Keratinocyte (primary cell): Measurements from ENCODE around the gene PDCD11. TPM values are rescaled to one million over a fixed set of nuclear protein-coding genes. Genes with fewer than 3 reads are reported as not detected.
A peak's percentile ranks its signal among the peaks of the same experiment; 100 is the strongest.
"Not testable (repeated sequence)": the region's sequence is repeated elsewhere in the genome, so short reads cannot be mapped to it uniquely, and the experiment has no call there.

ENCODE experiments used
- DNase-seq: peaks from one replicate; pipeline ENCODE4 v3.0.0-alpha.2; 2011; ENCODE audit warnings: low read depth, missing footprints, low spot score
- FAIRE-seq: peaks from 2 replicates; lab custom pipeline; 2011; peaks lifted over from hg19 to GRCh38; lab: Jason Lieb, UNC
- H2AFZ ChIP-seq: 2 replicates; pipeline ENCODE4 v1.6.0; 2012; ENCODE audit warnings: low read length, control low read depth, inconsistent platforms; ENCODE audit not compliant: control insufficient read depth
- H3K27ac ChIP-seq: 2 replicates; pipeline ENCODE4 v1.5.1; 2011; ENCODE audit warnings: low read length; ENCODE audit not compliant: control insufficient read depth, insufficient read depth
- H3K27me3 ChIP-seq: 3 replicates; pipeline ENCODE4 v1.6.0; 2011; ENCODE audit warnings: low read length; ENCODE audit not compliant: control insufficient read depth, insufficient read depth; ENCODE audit errors: extremely low read depth
- H3K36me3 ChIP-seq, 2 experiments: 2 replicates in 1 of 2; 3 replicates in 1 of 2; pipeline ENCODE4 v1.5.1; 2011; ENCODE audit warnings: low read length in 2 of 2, mild to moderate bottlenecking in 1 of 2; ENCODE audit not compliant: control insufficient read depth in 2 of 2, insufficient read depth in 2 of 2; ENCODE audit errors: extremely low read depth in 1 of 2
- H3K4me1 ChIP-seq: 3 replicates; pipeline ENCODE4 v1.5.1; 2011; ENCODE audit warnings: low read length; ENCODE audit not compliant: control insufficient read depth, insufficient read depth; ENCODE audit errors: extremely low read depth
- H3K4me2 ChIP-seq: 3 replicates; pipeline ENCODE4 v1.6.0; 2011; ENCODE audit warnings: low read depth, low read length; ENCODE audit not compliant: control insufficient read depth, insufficient read depth; ENCODE audit errors: extremely low read depth
- H3K4me3 ChIP-seq, 3 experiments: fragments of 200-600 bp in 1 of 3; sonication (generic) in 1 of 3; 2 replicates in 2 of 3; 3 replicates in 1 of 3; pipeline ENCODE4 v1.5.1; 2011 to 2016; ENCODE audit warnings: low read length in 3 of 3, mild to moderate bottlenecking in 3 of 3, control low read depth in 2 of 3, inconsistent platforms in 1 of 3, low read depth in 1 of 3, mixed read lengths in 1 of 3, mixed run types in 1 of 3, moderate library complexity in 1 of 3; ENCODE audit not compliant: control insufficient read depth in 2 of 3, insufficient read depth in 2 of 3; ENCODE audit errors: extremely low read depth in 1 of 3
- H3K79me2 ChIP-seq: 2 replicates; pipeline ENCODE4 v1.6.0; 2012; ENCODE audit warnings: low read length; ENCODE audit not compliant: control insufficient read depth, insufficient read depth
- H3K9ac ChIP-seq: 3 replicates; pipeline ENCODE4 v1.6.0; 2011; ENCODE audit warnings: low read length; ENCODE audit not compliant: control insufficient read depth, insufficient read depth; ENCODE audit errors: extremely low read depth
- H3K9me1 ChIP-seq: 3 replicates; pipeline ENCODE4 v1.6.0; 2011; ENCODE audit warnings: low read length; ENCODE audit not compliant: control insufficient read depth, insufficient read depth; ENCODE audit errors: extremely low read depth
- H3K9me3 ChIP-seq: 2 replicates; pipeline ENCODE4 v1.5.1; 2012; ENCODE audit warnings: low read depth, low read length; ENCODE audit not compliant: control insufficient read depth
- H4K20me1 ChIP-seq: 3 replicates; pipeline ENCODE4 v1.6.0; 2011; ENCODE audit warnings: low read length; ENCODE audit not compliant: control insufficient read depth, insufficient read depth; ENCODE audit errors: extremely low read depth
- EZH2 ChIP-seq: IDR thresholded peaks from one replicate; pipeline ENCODE4 v1.6.1; 2012; ENCODE audit warnings: inconsistent platforms, mild to moderate bottlenecking, low read length, moderate library complexity
- dilution Hi-C: fragments of 300-500 bp; cut with MboI; formaldehyde crosslinking; loops from one replicate; pipeline ENCODE4 v1.7.0; 2020; ENCODE audit warnings: low sequenced_read_pairs; ENCODE audit not compliant: extremely low pct_ligation_motif_present
- polyA plus RNA-seq, 5 experiments: library from polyadenylated mRNA; depleted of rRNA in 3 of 5; stranded (reverse) in 3 of 5; stranded (forward) in 1 of 5; unstranded in 1 of 5; fragments of >200 nt; gene quantifications; 1 replicate in 1 of 5; 2 replicates in 3 of 5; 3 replicates in 1 of 5; pipeline versions ENCODE4 v1.2.1 to v1.2.3, GENCODE V29; 2011 to 2012; ENCODE audit warnings: missing spikeins in 2 of 5, low read depth in 1 of 5, low replicate concordance in 1 of 5
- TF ChIP-seq, protein P1 (sequence below), 3 experiments: IDR thresholded peaks in 1 of 3; conservative IDR thresholded peaks in 1 of 3; optimal IDR thresholded peaks in 1 of 3; 2 replicates in 2 of 3; 3 replicates in 1 of 3; pipeline versions ENCODE3 to v1.5.1; 2011; ENCODE audit warnings: low read length in 3 of 3, mild to moderate bottlenecking in 3 of 3, moderate library complexity in 2 of 3, control low read depth in 1 of 3, inconsistent platforms in 1 of 3; ENCODE audit not compliant: insufficient read depth in 2 of 3; ENCODE audit errors: extremely low read depth in 1 of 3

The PDCD11 gene
- polyA plus RNA-seq, 1 donor (not counting 4 experiments of a cell fraction or from before 2014, with no cell fraction given) = 28.6 TPM

DNA sequence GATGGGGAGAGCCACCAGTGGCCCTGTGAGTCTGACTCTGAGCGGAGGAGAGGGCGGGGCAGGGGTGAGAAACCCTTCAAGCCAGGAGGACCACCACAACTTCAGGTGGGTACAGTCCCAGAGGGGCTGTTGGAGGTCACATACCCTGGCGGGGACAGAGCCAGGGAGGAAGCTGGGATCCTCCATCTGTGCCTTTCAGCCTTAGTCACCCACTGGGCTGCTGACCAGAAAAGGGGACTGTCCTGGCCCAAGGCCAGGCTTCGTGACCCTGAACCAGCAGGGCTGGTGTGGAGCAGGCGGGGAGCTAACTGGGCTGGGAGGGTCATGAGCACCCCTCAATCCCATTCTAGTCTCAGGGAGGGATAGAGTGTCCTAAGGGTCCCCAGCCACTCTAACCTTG is 84.1 kb downstream of the PDCD11 start:
- TF ChIP-seq, protein P1, sequence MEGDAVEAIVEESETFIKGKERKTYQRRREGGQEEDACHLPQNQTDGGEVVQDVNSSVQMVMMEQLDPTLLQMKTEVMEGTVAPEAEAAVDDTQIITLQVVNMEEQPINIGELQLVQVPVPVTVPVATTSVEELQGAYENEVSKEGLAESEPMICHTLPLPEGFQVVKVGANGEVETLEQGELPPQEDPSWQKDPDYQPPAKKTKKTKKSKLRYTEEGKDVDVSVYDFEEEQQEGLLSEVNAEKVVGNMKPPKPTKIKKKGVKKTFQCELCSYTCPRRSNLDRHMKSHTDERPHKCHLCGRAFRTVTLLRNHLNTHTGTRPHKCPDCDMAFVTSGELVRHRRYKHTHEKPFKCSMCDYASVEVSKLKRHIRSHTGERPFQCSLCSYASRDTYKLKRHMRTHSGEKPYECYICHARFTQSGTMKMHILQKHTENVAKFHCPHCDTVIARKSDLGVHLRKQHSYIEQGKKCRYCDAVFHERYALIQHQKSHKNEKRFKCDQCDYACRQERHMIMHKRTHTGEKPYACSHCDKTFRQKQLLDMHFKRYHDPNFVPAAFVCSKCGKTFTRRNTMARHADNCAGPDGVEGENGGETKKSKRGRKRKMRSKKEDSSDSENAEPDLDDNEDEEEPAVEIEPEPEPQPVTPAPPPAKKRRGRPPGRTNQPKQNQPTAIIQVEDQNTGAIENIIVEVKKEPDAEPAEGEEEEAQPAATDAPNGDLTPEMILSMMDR (optimal IDR thresholded peaks at IDR 0.05 in 1 of 3, IDR thresholded peaks at IDR 0.05 in 1 of 3, conservative IDR thresholded peaks at IDR 0.05 in 1 of 3; ENCODE audit: extremely low read depth in 1 of 3, insufficient read depth in 2 of 3, low read length in 3 of 3) = no peak
- TF ChIP-seq EZH2 = no peak
- no peaks in the 10 kb centered on the region for H3K9me3 ChIP-seq
- no peaks in the 10 kb centered on the region for H3K27me3 ChIP-seq
- H3K4me3 ChIP-seq = no peak overlapping the region
- H3K79me2 ChIP-seq = no peaks in the 10 kb centered on the region
- peaks cover 8% of the 10 kb centered on the region for H3K4me1 ChIP-seq
- H3K9me1 ChIP-seq = no peaks in the 10 kb centered on the region
- FAIRE-seq (no peak), DNase-seq (no peak)
- no peak overlapping the region for H3K4me2 ChIP-seq
- no peaks in the 10 kb centered on the region for H3K36me3 ChIP-seq
- H4K20me1 ChIP-seq = no peaks in the 10 kb centered on the region
- dilution Hi-C loops = no loop called here
- no peak overlapping the region for H2AFZ ChIP-seq
- H3K27ac ChIP-seq = no peak overlapping the region
- no peak overlapping the region for H3K9ac ChIP-seq

DNA sequence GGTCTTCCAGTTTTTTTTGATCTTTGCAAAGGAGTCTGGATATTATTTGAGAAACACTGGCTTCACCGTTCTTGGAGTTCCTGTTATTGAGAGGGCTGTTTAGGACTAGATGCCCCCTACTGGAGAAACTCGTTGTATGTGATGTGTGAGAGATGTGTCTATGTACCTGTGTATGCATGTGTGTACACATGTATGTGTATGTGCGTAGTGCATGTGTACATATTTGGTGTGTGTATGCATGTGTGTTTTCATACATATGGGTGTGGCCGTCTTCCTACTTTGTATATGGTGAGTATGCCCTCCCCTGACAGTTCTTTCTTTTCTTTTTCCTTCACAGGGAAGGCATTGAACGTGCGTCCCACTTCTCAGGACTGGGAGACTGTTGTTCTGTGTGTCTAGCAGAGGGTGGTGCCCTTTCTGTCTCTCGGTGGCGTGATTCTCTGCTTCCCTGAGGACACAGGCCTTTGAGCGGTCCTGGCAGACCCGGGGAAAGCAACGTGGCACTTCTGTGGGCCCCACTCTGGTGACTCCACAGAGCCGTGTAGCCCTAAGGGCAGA is 85.6 kb downstream of the PDCD11 start:
- peak; percentile 68 for FAIRE-seq

DNA sequence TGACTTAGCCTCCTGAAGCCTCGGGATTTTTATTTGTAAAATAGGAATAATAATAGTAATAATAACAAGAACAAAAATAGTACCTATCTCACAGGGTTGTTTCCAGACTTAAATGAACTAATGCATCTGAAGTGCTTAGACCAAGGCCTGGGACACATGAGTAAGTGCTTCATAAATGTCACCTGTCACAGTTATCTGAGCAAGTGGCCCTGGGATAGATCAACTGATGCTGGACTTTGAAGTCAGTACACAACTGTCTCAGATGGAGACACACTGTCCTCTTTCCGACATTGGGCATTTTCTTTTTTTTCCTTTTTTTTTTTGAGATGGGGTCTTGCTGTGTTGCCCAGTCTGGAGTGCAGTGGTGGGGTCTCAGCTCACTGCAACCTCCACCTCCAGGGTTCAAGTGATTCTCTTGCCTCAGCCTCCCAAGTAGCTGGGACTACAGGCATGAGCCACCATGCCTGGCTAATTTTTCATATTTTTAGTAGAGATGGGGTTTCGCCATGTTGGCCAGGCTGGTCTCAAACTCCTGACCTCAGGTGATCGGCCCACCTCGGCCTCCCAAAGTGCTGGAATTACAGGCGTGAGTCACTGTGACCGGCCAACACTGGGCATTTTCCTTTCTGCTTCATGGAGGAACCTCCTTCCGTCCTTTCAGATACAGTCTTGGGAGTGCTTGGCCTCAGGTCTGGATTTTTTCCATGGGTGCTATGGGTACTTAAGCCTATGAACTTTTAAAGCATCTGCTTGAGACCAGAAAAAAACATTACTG is 90.4 kb downstream of the PDCD11 start:
- H2AFZ ChIP-seq, H3K27ac ChIP-seq, H3K4me2 ChIP-seq, H3K9ac ChIP-seq, H3K27me3 ChIP-seq, H3K4me3 ChIP-seq, dilution Hi-C loops, H4K20me1 ChIP-seq, DNase-seq, FAIRE-seq, H3K9me3 ChIP-seq, H3K9me1 ChIP-seq, H3K36me3 ChIP-seq, H3K79me2 ChIP-seq: not testable (repeated sequence)
- H3K4me1 ChIP-seq = peaks cover 17% of the 10 kb centered on the region

More for the DNA sequence above, 85.6 kb downstream of the PDCD11 start:
- H3K79me2 ChIP-seq = no peaks in the 10 kb centered on the region
- H2AFZ ChIP-seq = no peak overlapping the region
- H3K27me3 ChIP-seq = no peaks in the 10 kb centered on the region
- dilution Hi-C loops = no loop called here
- no peaks in the 10 kb centered on the region for H3K36me3 ChIP-seq
- no peak overlapping the region for H3K4me3 ChIP-seq
- no peaks in the 10 kb centered on the region for H3K9me1 ChIP-seq
- no peak overlapping the region for H3K4me2 ChIP-seq
- H3K4me1 ChIP-seq = peaks cover 8% of the 10 kb centered on the region
- H4K20me1 ChIP-seq = no peaks in the 10 kb centered on the region
- no peak overlapping the region for H3K27ac ChIP-seq
- no peaks in the 10 kb centered on the region for H3K9me3 ChIP-seq
- DNase-seq = no peak
- no peak for TF ChIP-seq EZH2
- TF ChIP-seq, protein P1 (optimal IDR thresholded peaks at IDR 0.05 in 1 of 3, IDR thresholded peaks at IDR 0.05 in 1 of 3, conservative IDR thresholded peaks at IDR 0.05 in 1 of 3; ENCODE audit: extremely low read depth in 1 of 3, insufficient read depth in 2 of 3, low read length in 3 of 3) = peak; percentile 52 to 66 (median 65)
- no peak overlapping the region for H3K9ac ChIP-seq
